Epidermal melanocyte (primary cell): ENCODE results near the gene FOXD1.
"Not testable (repeated sequence)": the region's sequence is repeated elsewhere in the genome, so short reads cannot be mapped to it uniquely, and the experiment has no call there.

Experiments
- DNase-seq: peaks from one replicate; pipeline ENCODE4 v3.0.0; 2011; ENCODE audit warnings: low spot score; ENCODE audit not compliant: insufficient read length

The FOXD1 gene

DNA sequence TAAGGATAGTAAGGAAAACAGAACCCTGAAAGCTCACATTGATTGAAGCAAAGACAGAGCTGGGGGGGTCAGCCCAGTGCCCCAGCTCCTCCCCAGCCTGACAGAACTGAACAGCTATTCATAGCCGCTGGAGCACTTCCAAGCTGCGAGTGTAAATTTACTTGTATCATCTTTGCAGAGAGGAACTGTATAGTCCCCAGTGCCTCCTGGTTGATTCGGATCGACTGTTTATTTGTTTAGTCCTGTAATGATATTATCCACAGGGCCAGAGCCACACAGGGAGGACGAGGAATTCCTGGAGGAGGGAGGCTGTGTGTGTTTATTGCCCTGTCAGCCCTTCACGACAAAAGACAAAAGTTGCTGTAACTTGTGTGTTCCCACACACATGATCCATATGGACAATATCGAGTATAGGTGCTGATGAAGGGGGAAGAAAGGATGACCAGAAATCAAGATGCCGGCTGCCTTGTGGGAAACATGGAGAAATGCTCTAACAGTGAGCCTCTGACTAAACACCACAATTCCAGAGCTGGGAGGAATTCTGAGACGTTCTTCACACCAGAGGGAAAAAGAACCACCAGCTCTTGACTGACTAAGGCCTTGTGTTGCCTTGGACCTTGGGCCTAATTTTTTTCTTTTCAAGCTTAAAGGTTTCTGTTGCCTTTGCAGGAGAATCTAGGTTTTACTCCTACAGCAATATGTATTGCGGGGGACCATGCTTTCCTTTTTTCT, 31.1 kb downstream of the FOXD1 start:
- DNase-seq = no peak

DNA sequence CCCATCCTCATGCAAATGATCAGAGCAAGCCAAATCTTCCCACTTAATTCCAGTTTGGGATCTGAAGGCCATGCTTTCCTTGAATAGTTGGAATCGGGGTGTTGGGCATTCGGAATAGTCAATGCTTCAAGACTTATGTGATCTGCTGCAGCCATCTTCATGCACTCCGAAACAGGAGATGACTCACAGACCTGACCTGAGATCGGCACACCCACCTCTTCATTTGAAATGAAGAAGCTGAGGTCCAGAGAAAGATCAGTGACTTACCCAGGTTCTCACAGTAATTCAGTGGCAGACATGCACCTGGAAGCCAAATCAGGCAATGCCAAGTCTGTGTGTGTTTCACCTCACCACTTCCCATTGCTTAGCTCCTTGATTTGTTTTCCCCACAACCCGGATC, 33.0 kb downstream of the FOXD1 start:
- no peak for DNase-seq

DNA sequence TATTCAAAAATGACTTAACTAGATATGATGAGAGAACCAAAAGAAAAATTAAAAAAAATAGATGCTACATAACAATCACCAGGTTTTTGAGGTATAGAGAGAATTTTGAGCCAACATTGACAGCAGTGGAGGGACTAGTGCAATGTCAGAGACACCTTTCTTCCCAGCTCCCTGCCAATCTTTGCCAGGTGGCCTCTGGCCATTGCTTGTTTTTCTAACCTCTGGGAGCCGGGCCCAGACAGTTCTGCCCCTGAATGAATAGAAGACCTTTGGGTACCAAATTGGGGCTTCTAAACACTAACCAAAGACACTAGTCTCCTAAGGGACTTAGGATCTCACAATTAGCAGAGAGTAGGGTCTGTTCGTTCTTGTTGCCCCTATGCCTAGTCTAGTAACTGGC, 33.4 kb downstream of the FOXD1 start:
- no peak for DNase-seq

DNA sequence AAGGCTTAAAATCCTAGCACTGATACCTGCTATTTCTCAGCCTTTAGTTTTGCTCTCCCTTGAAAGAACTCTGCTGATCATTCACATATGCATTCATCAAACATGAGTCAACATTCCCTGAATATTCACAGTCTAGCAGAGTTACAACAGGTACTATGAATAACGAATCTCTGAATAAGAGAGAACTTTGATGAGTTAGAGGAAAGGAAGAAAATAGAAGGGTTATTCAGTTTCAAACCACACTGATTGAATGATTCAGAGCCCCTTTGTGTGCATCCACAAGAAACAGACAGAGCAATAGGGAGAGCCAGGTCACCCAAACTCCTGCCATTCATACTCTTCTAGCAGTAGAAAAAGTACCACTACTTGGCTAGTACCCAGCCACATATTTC, 36.0 kb downstream of the FOXD1 start:
- no peak for DNase-seq

DNA sequence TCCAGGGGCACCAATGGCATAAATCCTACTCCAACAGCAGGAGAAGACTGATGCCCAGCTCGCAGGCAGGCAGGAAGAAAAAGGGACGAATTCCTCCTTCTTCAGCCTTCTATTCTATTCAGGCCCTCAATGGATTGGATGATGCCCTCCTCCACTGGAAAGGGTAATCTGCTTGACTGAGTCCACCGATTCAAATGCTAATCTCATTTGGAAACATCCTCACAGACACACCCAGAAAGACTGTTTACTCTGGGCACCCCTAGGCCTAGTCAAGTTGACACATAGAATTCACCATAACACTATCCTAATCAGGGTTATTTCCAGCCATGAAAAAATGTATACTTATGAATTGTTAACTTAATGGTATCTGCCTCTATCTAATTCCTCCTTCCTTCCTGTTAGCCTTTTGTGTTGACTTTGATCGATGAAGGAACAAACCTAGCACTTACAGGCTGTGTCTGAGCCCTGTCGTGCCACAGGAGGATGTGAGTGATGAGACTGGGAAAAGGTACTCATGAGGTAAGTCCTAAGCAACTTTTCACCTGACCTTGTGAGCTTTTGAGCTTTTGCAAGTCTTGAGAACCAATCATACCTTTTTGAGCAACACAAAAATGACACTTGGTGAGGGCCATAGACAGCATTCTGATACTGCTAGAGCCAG, 36.5 kb downstream of the FOXD1 start:
- DNase-seq = no peak

DNA sequence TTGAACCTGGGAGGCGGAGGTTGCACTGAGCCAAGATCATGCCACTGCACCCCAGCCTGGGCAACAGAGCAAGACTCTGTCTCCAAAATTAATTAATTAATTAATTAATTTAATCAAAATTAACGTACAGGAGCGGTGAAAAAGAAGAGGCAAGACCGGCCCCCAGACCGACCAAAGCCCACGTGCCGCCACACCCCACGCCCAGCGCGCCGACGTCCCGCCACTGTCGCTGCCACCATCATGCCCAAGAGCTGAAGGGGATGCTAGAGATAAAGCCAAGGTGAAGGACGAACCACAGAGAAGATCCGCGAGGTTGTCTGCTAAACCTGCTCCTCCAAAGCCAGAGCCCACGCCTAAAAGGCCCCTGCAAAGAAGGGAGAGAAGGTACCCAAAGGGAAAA, 38.6 kb downstream of the FOXD1 start:
- DNase-seq = not testable (repeated sequence)

DNA sequence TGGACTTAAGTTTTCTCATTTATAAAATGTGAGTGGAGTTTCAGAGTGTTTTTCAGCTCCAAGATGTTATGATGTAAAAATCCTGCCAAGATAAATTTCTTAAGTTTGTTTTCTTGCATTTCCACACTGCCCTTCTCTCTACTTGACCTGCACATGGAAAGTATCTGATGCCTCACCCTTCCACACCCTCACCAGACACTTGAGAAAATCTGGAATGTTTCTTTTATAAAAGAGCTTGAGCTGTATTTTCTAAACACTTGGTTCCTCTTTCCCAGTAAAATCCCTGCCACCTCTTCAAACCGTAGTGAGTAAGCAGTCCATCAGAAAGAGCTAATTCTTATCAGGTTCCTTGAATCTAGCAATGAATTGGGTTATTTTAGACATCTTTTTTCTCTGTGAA, 42.9 kb downstream of the FOXD1 start:
- no peak for DNase-seq

DNA sequence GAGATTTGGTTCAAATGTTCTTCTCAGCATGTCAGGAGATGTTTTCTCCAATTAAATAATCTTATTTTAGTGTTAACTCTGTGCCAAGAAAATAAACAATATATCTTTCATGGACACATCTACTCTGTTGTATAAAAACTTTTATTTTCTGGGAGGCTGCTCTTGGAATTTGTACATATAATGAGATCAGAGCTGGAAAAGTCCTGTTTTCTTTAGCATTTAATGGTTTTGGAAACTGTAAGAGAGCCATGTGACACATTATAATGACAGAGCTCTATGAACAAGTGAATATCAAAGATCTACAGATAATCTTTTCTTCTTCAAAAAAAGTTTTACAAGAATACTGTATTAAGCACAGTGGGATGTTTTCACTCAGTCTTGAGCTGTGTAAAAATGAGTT, 48.8 kb downstream of the FOXD1 start:
- no peak for DNase-seq
